ENCODE data around the gene FMN1.

DNA sequence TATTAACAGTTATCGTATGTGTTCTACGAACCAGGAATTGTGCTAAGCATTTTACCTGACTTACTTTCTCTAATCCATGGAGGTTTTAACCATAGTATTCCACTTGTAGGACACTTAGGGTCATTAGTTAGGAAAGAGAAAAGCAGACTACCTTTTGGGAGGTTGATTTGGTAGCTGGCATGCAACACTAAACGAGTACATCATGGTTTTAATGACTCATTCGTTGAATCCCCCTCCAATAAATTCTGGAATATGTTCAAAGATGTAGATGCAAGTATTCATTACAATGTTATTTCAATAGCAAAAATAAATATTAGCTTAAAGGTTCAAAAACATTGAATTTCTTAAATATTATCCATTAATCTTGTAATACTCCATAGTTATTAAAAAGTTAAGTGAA lies 162.5 kb downstream of the FMN1 start:
- TF ChIP-seq, protein P1, sequence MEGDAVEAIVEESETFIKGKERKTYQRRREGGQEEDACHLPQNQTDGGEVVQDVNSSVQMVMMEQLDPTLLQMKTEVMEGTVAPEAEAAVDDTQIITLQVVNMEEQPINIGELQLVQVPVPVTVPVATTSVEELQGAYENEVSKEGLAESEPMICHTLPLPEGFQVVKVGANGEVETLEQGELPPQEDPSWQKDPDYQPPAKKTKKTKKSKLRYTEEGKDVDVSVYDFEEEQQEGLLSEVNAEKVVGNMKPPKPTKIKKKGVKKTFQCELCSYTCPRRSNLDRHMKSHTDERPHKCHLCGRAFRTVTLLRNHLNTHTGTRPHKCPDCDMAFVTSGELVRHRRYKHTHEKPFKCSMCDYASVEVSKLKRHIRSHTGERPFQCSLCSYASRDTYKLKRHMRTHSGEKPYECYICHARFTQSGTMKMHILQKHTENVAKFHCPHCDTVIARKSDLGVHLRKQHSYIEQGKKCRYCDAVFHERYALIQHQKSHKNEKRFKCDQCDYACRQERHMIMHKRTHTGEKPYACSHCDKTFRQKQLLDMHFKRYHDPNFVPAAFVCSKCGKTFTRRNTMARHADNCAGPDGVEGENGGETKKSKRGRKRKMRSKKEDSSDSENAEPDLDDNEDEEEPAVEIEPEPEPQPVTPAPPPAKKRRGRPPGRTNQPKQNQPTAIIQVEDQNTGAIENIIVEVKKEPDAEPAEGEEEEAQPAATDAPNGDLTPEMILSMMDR (conservative IDR thresholded peaks at IDR 0.05) = no peak
- no peak for TF ChIP-seq ZFX (IDR thresholded peaks at IDR 0.05)

Measured in C4-2B (cell line).